SU-DHL-6 (cell line): ENCODE measurements around the gene DPPA5.
"Not testable (repeated sequence)": the region's sequence is repeated elsewhere in the genome, so short reads cannot be mapped to it uniquely, and the experiment has no call there.

Experiments used
- H2AFZ ChIP-seq: fragments of 200-600 bp; sonication (generic); 2 replicates; pipeline ENCODE4 v1.6.1; 2014; ENCODE audit warnings: low read depth, mild to moderate bottlenecking, moderate library complexity, mixed read lengths, antibody characterized with exemption, low read length; ENCODE audit not compliant: severe bottlenecking
- H3F3A ChIP-seq: fragments of 200-600 bp; shearing (Covaris generic); 2 replicates; pipeline ENCODE4 v1.6.0; 2016; ENCODE audit warnings: antibody characterized with exemption, mild to moderate bottlenecking; ENCODE audit not compliant: insufficient read depth
- H3K27ac ChIP-seq: fragments of 200-600 bp; sonication (generic); 2 replicates; pipeline ENCODE4 v1.5.1; 2016; ENCODE audit warnings: low read depth, mild to moderate bottlenecking, low read length, moderate library complexity, mixed read lengths
- H3K27me3 ChIP-seq: fragments of 200-600 bp; sonication (generic), shearing (Covaris generic); 2 replicates; pipeline ENCODE4 v1.6.0; 2014; ENCODE audit warnings: mild to moderate bottlenecking, low read length
- H3K36me3 ChIP-seq: fragments of 200-600 bp; sonication (generic); 2 replicates; pipeline ENCODE4 v1.6.1; 2014; ENCODE audit warnings: mild to moderate bottlenecking, low read length, mixed read lengths
- H3K4me2 ChIP-seq: fragments of 300-600, 200-600 bp; shearing (Covaris generic), sonication (generic); 2 replicates; pipeline ENCODE4 v1.6.0; 2014; ENCODE audit warnings: low read length, low read depth, mild to moderate bottlenecking; ENCODE audit not compliant: poor library complexity, severe bottlenecking
- H3K4me3 ChIP-seq: fragments of 200-600 bp; sonication (generic); 2 replicates; pipeline ENCODE4 v1.5.1; 2014; ENCODE audit warnings: antibody characterized with exemption, low read length, mild to moderate bottlenecking, mixed read lengths; ENCODE audit not compliant: insufficient read depth, poor library complexity, severe bottlenecking
- H3K79me2 ChIP-seq: fragments of 200-600 bp; sonication (generic); 2 replicates; pipeline ENCODE4 v1.6.1; 2014; ENCODE audit warnings: mild to moderate bottlenecking, low read length, moderate library complexity; ENCODE audit not compliant: insufficient read depth
- H3K9ac ChIP-seq: fragments of 200-600 bp; sonication (generic); 2 replicates; pipeline ENCODE4 v1.7.0; 2014; ENCODE audit warnings: mild to moderate bottlenecking, low read length
- H3K9me2 ChIP-seq: fragments of 200-600 bp; sonication (generic); replicated peaks from 2 replicates; pipeline ENCODE4 v1.6.1; 2014; ENCODE audit warnings: low read length; ENCODE audit not compliant: insufficient read depth
- H3K9me3 ChIP-seq: fragments of 200-600 bp; sonication (generic); 2 replicates; pipeline ENCODE4 v1.6.1; 2014; ENCODE audit warnings: low read length, mixed read lengths; ENCODE audit not compliant: insufficient read depth
- H4K20me1 ChIP-seq: fragments of 200-600 bp; sonication (generic); 2 replicates; pipeline ENCODE4 v1.6.1; 2014; ENCODE audit warnings: low read depth, mild to moderate bottlenecking, antibody characterized with exemption, low read length, moderate library complexity, mixed read lengths
- CTCF ChIP-seq: fragments of 200-600 bp; sonication (generic); IDR thresholded peaks from one replicate; pipeline ENCODE4 v1.5.1; 2017; ENCODE audit warnings: antibody characterized with exemption, mild to moderate bottlenecking, low read length, moderate library complexity; ENCODE audit not compliant: insufficient read depth, poor library complexity, severe bottlenecking
- EZH2phosphoT487 ChIP-seq: fragments of 200-600 bp; sonication (generic), shearing (Covaris generic); conservative IDR thresholded peaks from 2 replicates; pipeline ENCODE4 v1.6.1; 2018; ENCODE audit warnings: mild to moderate bottlenecking, antibody characterized with exemption, low read length, moderate library complexity, mixed read lengths

DPPA5 gene

GRCh38 chr6:73394577-73395354 lies 40.7 kb upstream of the DPPA5 start, which contains the start of gene DDX43:
Gene DDX43 (plus strand): TSS chr6:73394828. CDS start chr6:73394906, 78 bp downstream.
- Histone ChIP-seq H3K36me3 (no peaks in the 10 kb centered on the region), H3K79me2 (no peaks in the 10 kb centered on the region), H3K27ac (no peak within 1 kb of the TSS), H4K20me1 (no peaks in the 10 kb centered on the region), H3F3A (no peaks in the 10 kb centered on the region), H3K9ac (no peak within 1 kb of the TSS), H3K27me3 (no peaks in the 10 kb centered on the region), H2AFZ (no peak within 1 kb of the TSS), H3K9me2 (no peaks in the 10 kb centered on the region), H3K4me3 (no peak within 1 kb of the TSS), H3K4me2 (no peak within 1 kb of the TSS), H3K9me3 (no peaks in the 10 kb centered on the region)
- TF ChIP-seq CTCF (no peak), EZH2phosphoT487 (no peak)

GRCh38 chr6:73393278-73393677 lies 39.2 kb upstream of the DPPA5 start:
- Histone ChIP-seq H3K36me3 (no peaks in the 10 kb centered on the region), H3K9me3 (no peaks in the 10 kb centered on the region)
- TF ChIP-seq CTCF (no peak), EZH2phosphoT487 (no peak)

GRCh38 chr6:73392188-73392587 lies 38.1 kb upstream of the DPPA5 start:
- H2AFZ ChIP-seq, H3K79me2 ChIP-seq, H3K9ac ChIP-seq, H4K20me1 ChIP-seq, H3F3A ChIP-seq, H3K9me3 ChIP-seq, H3K9me2 ChIP-seq, H3K4me2 ChIP-seq, H3K4me3 ChIP-seq, H3K36me3 ChIP-seq, H3K27ac ChIP-seq, H3K27me3 ChIP-seq: not testable (repeated sequence)

More at GRCh38 chr6:73393278-73393677, 39.2 kb upstream of the DPPA5 start:
- Histone ChIP-seq H3K4me3 (no peak overlapping the region), H4K20me1 (no peaks in the 10 kb centered on the region), H3K9ac (no peak overlapping the region), H3K79me2 (no peaks in the 10 kb centered on the region), H3K27me3 (no peaks in the 10 kb centered on the region), H2AFZ (no peak overlapping the region), H3K9me2 (no peaks in the 10 kb centered on the region), H3K4me2 (no peak overlapping the region), H3F3A (no peaks in the 10 kb centered on the region), H3K27ac (no peak overlapping the region)

GRCh38 chr6:73391675-73392074 lies 37.6 kb upstream of the DPPA5 start:
- Histone ChIP-seq H3K9me2 (no peaks in the 10 kb centered on the region), H3F3A (no peaks in the 10 kb centered on the region), H3K27ac (no peak overlapping the region), H3K4me3 (no peak overlapping the region), H3K9ac (no peak overlapping the region), H3K27me3 (no peaks in the 10 kb centered on the region), H4K20me1 (no peaks in the 10 kb centered on the region), H3K36me3 (no peaks in the 10 kb centered on the region), H3K79me2 (no peaks in the 10 kb centered on the region), H3K9me3 (no peaks in the 10 kb centered on the region), H2AFZ (no peak overlapping the region), H3K4me2 (no peak overlapping the region)
- TF ChIP-seq EZH2phosphoT487 (no peak), CTCF (no peak)
